B cell (primary cell): ENCODE measurements around the gene PARD3. TPM values are rescaled to one million over a fixed set of nuclear protein-coding genes. Genes with fewer than 3 reads are reported as not detected.

ENCODE experiments used
- ATAC-seq: fragments of 200-7000 bp; cut with Tn5 transposase; one replicate; pipeline ENCODE4 v1.10.0; 2021; ENCODE audit warnings: low read depth, mild to moderate bottlenecking, moderate number of reproducible peaks, moderate library complexity
- CTCF ChIA-PET: fragments of 350-600 bp; sonication (Branson Sonifier 250); formaldehyde crosslinking; loops from one replicate; lab custom pipeline; 2021; ENCODE audit warnings: antibody characterized with exemption, inconsistent platforms; lab: Charles Lee
- POLR2A ChIA-PET: fragments of 350-600 bp; sonication (Branson Sonifier 250); formaldehyde crosslinking; loops from one replicate; lab custom pipeline; 2021; ENCODE audit warnings: antibody characterized with exemption; lab: Charles Lee
- DNase-seq: peaks from one replicate; pipeline ENCODE4 v3.0.0; 2013
- H2AFZ ChIP-seq: 2 replicates; pipeline ENCODE4 v1.6.1; 2012; ENCODE audit warnings: mild to moderate bottlenecking, low read depth, low read length; ENCODE audit not compliant: insufficient read depth, poor library complexity, severe bottlenecking
- H3K27ac ChIP-seq, 2 donors: 1 replicate in 1 of 2; 2 replicates in 1 of 2; pipeline ENCODE4 v1.5.1; 2012 to 2013; ENCODE audit warnings: low read length in 2 of 2, mild to moderate bottlenecking in 2 of 2, moderate library complexity in 1 of 2
- H3K27me3 ChIP-seq, 4 experiments: fragments of 200-600 bp in 1 of 4; sonication (generic) in 1 of 4; replicated peaks in 1 of 4; 1 replicate in 2 of 4; 2 replicates in 2 of 4; pipeline versions ENCODE4 v1.6.1 to v1.7.0; 2013 to 2016; ENCODE audit warnings: low read length in 3 of 4, mild to moderate bottlenecking in 2 of 4, mixed read lengths in 1 of 4, moderate library complexity in 1 of 4; ENCODE audit not compliant: insufficient read depth in 4 of 4, control insufficient read depth in 3 of 4; ENCODE audit errors: control extremely low read depth in 1 of 4
- H3K36me3 ChIP-seq, 2 experiments: replicated peaks in 1 of 2; 1 replicate in 1 of 2; 2 replicates in 1 of 2; pipeline versions ENCODE4 v1.6.1 to v1.7.1; 2013; ENCODE audit warnings: low read length in 1 of 2; ENCODE audit not compliant: insufficient read depth in 2 of 2, control insufficient read depth in 1 of 2; ENCODE audit errors: control extremely low read depth in 1 of 2, extremely low read depth in 1 of 2
- H3K4me1 ChIP-seq, 2 donors: fragments of 200-600 bp in 1 of 2; sonication (generic) in 1 of 2; 1 replicate in 1 of 2; 2 replicates in 1 of 2; pipeline versions ENCODE4 v1.5.1 to v1.6.1; 2013 to 2017; ENCODE audit warnings: low read length in 2 of 2; ENCODE audit not compliant: control insufficient read depth in 2 of 2, insufficient read depth in 2 of 2
- H3K4me2 ChIP-seq: replicated peaks from 2 replicates; pipeline ENCODE3; 2012; ENCODE audit warnings: mild to moderate bottlenecking, low read depth, low read length; ENCODE audit not compliant: poor library complexity, severe bottlenecking
- H3K4me3 ChIP-seq, 5 experiments: fragments of 200-600 bp in 1 of 5; sonication (generic) in 1 of 5; 1 replicate in 3 of 5; 2 replicates in 2 of 5; pipeline versions ENCODE4 v1.5.1 to v1.7.0; 2011 to 2016; ENCODE audit warnings: low read length in 4 of 5, mild to moderate bottlenecking in 4 of 5, low read depth in 2 of 5, control low read depth in 1 of 5, moderate library complexity in 1 of 5; ENCODE audit not compliant: insufficient read depth in 1 of 5; ENCODE audit errors: control extremely low read depth in 1 of 5, extremely low read depth in 1 of 5
- H3K79me2 ChIP-seq: fragments of 200-600 bp; sonication (generic); one replicate; pipeline ENCODE4 v1.6.0; 2016; ENCODE audit warnings: low read length; ENCODE audit not compliant: control insufficient read depth, insufficient read depth
- H3K9ac ChIP-seq: fragments of 200-600 bp; sonication (generic); 2 replicates; pipeline ENCODE4 v1.6.1; 2017; ENCODE audit warnings: mild to moderate bottlenecking, low read length, moderate library complexity
- H3K9me3 ChIP-seq, 3 donors: one replicate each; pipeline versions ENCODE4 v1.6.1 to v1.7.1; 2013; ENCODE audit warnings: low read length in 2 of 3; ENCODE audit not compliant: control insufficient read depth in 2 of 3, insufficient read depth in 1 of 3; ENCODE audit errors: control extremely low read depth in 1 of 3
- H4K20me1 ChIP-seq: 2 replicates; pipeline ENCODE4 v1.6.0; 2012; ENCODE audit warnings: mild to moderate bottlenecking, low read length; ENCODE audit not compliant: insufficient read depth, control insufficient read depth, poor library complexity, severe bottlenecking
- H3K27ac Mint-ChIP-seq: one replicate; pipeline ENCODE4 v1.8.0; 2021; ENCODE audit warnings: mixed read lengths
- H3K27me3 Mint-ChIP-seq: one replicate; pipeline ENCODE4 v1.8.0; 2021; ENCODE audit warnings: mixed read lengths
- H3K4me1 Mint-ChIP-seq: one replicate; pipeline ENCODE4 v1.8.0; 2021; ENCODE audit warnings: mixed read lengths
- H3K4me3 Mint-ChIP-seq: one replicate; pipeline ENCODE4 v1.8.0; 2021; ENCODE audit warnings: mixed read lengths
- H3K9me3 Mint-ChIP-seq: one replicate; pipeline ENCODE4 v1.8.0; 2022; ENCODE audit warnings: mixed read lengths; ENCODE audit not compliant: insufficient read depth
- EZH2 ChIP-seq: IDR thresholded peaks from 2 replicates; pipeline ENCODE4 v1.6.1; 2012; ENCODE audit warnings: borderline replicate concordance, low read depth, mild to moderate bottlenecking, moderate library complexity, low read length; ENCODE audit not compliant: insufficient read depth, poor library complexity, severe bottlenecking
- WGBS: methylation state at CpG from one replicate; pipeline ENCODE4 v1.1.5; 2013; ENCODE audit warnings: missing lambda C conversion rate; ENCODE audit not compliant: insufficient coverage; 5-methylcytosine and 5-hydroxymethylcytosine counted together
- intact Hi-C: fragments of 100-400 bp; cut with micrococcal nuclease; formaldehyde crosslinking; loops from one replicate; pipeline ENCODE4 v1.10.0; 2022
- polyA plus RNA-seq: library from polyadenylated mRNA; depleted of rRNA; stranded (reverse); fragments of >200 nt; gene quantifications from 2 replicates; pipeline ENCODE4 v1.2.3, GENCODE V29; 2012
- total RNA-seq, 2 donors: library from RNA; stranded (reverse); fragments of 120-200 nt in 1 of 2; gene quantifications; 1 replicate in 1 of 2; 2 replicates in 1 of 2; pipeline versions ENCODE4 v1.2.3 to v1.2.4, GENCODE V29; 2013 to 2022
- TF ChIP-seq, protein P1 (sequence below): fragments of 200-600 bp; IDR thresholded peaks from one replicate; pipeline ENCODE4 v1.8.0; 2022; ENCODE audit warnings: antibody characterized with exemption, mild to moderate bottlenecking

Gene PARD3
- total and polyA plus RNA-seq, 2 donors (not counting 1 experiment from before 2014, with no cell fraction given), result not detected

DNA sequence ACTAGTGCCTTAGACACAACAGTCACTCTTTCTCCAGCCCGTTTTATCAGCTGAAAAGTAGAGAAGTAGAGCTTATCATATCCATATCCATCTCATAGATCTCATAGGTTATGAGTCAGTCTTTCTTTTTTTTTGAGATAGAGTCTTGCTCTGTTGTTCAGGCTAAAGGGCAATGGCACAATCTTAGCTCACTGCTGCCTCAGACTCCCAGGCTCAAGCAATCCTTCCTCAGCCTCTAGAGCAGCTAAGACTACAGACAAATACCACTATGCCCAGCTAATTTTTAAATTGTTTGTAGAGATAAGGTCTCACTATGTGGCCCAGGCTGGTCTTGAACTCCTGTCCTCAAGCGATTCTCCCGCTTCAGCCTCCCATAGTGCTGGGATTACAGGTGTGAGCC lies 2.5 kb upstream of the PARD3 start:
- no peak for TF ChIP-seq EZH2
- TF ChIP-seq, protein P1, sequence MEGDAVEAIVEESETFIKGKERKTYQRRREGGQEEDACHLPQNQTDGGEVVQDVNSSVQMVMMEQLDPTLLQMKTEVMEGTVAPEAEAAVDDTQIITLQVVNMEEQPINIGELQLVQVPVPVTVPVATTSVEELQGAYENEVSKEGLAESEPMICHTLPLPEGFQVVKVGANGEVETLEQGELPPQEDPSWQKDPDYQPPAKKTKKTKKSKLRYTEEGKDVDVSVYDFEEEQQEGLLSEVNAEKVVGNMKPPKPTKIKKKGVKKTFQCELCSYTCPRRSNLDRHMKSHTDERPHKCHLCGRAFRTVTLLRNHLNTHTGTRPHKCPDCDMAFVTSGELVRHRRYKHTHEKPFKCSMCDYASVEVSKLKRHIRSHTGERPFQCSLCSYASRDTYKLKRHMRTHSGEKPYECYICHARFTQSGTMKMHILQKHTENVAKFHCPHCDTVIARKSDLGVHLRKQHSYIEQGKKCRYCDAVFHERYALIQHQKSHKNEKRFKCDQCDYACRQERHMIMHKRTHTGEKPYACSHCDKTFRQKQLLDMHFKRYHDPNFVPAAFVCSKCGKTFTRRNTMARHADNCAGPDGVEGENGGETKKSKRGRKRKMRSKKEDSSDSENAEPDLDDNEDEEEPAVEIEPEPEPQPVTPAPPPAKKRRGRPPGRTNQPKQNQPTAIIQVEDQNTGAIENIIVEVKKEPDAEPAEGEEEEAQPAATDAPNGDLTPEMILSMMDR, result no peak
- Mint-ChIP-seq H3K4me1 (peaks cover 13% of the 10 kb centered on the region), H3K27ac (no peak overlapping the region), H3K9me3 (no peaks in the 10 kb centered on the region), H3K27me3 (peaks cover 36% of the 10 kb centered on the region), H3K4me3 (no peak overlapping the region)
- H3K4me2 ChIP-seq, result no peak overlapping the region
- ChIA-PET CTCF (no interaction called here), POLR2A (no interaction called here)
- H3K9me3 ChIP-seq, result peaks cover 0 to 3% (median 0%) of the 10 kb centered on the region in 3 donors
- no peaks in the 10 kb centered on the region for H3K79me2 ChIP-seq
- DNase-seq (no peak), ATAC-seq (no peak)
- H3K27me3 ChIP-seq, result peaks cover 0 to 31% (median 5%) of the 10 kb centered on the region in 4 experiments
- intact Hi-C loops, result no loop called here
- WGBS, result 100% methylated on average over 2 of the region's 3 CpGs
- no peak overlapping the region for H3K4me3 ChIP-seq
- peaks cover 3 to 7% of the 10 kb centered on the region in 2 donors for H3K4me1 ChIP-seq
- no peaks in the 10 kb centered on the region for H3K36me3 ChIP-seq
- H3K9ac ChIP-seq, result no peak overlapping the region
- no peak overlapping the region for H3K27ac ChIP-seq
- no peak overlapping the region for H2AFZ ChIP-seq
- no peaks in the 10 kb centered on the region for H4K20me1 ChIP-seq

GRCh38 chr10:34817054-34817453 lies 2.0 kb upstream of the PARD3 start:
- intact Hi-C loops, result no loop called here
- no peak overlapping the region for H3K4me2 ChIP-seq
- CTCF ChIA-PET, result no interaction called here
- 98% methylated on average over 12 of the region's 16 CpGs for WGBS
- peaks cover 13% of the 10 kb centered on the region for H3K4me1 Mint-ChIP-seq
- no peak overlapping the region for H2AFZ ChIP-seq
- peaks cover 3 to 7% of the 10 kb centered on the region in 2 donors for H3K4me1 ChIP-seq
- H3K27ac ChIP-seq, result no peak overlapping the region
- H3K27me3 ChIP-seq, result peaks cover 0 to 32% (median 5%) of the 10 kb centered on the region in 4 experiments
- POLR2A ChIA-PET, result no interaction called here
- H3K36me3 ChIP-seq, result no peaks in the 10 kb centered on the region
- H3K9me3 Mint-ChIP-seq, result no peaks in the 10 kb centered on the region
- H3K27ac Mint-ChIP-seq, result no peak overlapping the region
- H3K9ac ChIP-seq, result no peak overlapping the region
- no peak for ATAC-seq
- H4K20me1 ChIP-seq, result no peaks in the 10 kb centered on the region
- DNase-seq, result no peak
- no peak overlapping the region for H3K4me3 Mint-ChIP-seq
- no peak overlapping the region for H3K4me3 ChIP-seq
- H3K9me3 ChIP-seq, result peaks cover 0 to 3% (median 0%) of the 10 kb centered on the region in 3 donors
- no peaks in the 10 kb centered on the region for H3K79me2 ChIP-seq
- peaks cover 40% of the 10 kb centered on the region for H3K27me3 Mint-ChIP-seq
- TF ChIP-seq, protein P1, result no peak
- no peak for TF ChIP-seq EZH2
